Colon (tissue), 2 donors: ENCODE measurements around the gene CST4.
"Not testable (repeated sequence)": the region's sequence is repeated elsewhere in the genome, so short reads cannot be mapped to it uniquely, and the experiment has no call there.

Experiments
- FAIRE-seq: peaks from 2 replicates; lab custom pipeline; 2012; peaks lifted over from hg19 to GRCh38; lab: Jason Lieb, UNC
- donor health status: control.
- donor health status: control.

Gene CST4

DNA sequence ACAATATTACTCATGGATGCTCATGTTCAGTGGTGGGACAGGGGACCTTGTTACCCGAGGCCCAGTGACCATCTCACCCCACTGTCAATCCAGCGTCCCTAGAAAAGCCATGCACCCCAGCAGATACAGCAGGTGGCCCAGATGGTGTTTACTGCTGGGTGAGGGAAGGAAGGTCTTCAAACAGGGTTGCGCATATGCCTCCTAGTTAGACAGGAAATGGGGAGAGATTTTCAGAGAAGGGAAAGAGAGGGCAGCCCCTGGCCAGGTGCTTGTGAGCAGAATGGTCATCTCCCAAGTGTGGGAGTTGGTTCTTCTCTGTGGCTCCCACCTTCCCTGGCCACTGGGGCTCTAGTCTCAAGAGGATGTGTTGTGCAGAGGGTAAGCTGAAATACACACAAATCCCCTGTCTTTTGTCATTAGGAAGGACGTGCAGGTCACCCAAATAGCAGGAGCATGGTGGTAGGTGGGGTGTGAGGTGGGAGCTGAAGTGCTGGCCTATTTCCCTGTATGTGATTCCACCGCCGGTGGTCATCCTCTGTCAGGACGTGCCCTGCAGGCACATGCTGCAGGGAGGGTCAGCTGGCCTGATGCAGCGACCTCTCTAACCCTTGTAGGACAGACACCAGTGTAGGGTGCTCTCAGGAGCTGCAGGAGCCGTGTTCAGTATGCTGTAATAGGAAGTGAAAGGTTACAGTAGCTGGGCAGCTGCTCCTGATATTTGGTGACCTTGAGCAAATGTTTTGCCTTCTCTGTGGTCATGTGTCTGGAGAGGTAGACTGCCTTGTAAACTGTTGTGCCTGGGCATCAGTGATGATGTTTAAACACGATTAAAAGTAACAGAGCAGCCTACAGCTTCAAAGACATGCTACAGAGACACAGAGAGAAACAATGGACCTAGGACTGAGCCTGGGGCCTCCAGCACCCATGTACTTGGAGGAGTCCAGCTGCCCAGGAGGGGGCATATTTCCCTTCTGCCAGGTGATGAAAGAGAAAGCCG, 47.9 kb downstream of the CST4 start:
- FAIRE-seq: no peak

DNA sequence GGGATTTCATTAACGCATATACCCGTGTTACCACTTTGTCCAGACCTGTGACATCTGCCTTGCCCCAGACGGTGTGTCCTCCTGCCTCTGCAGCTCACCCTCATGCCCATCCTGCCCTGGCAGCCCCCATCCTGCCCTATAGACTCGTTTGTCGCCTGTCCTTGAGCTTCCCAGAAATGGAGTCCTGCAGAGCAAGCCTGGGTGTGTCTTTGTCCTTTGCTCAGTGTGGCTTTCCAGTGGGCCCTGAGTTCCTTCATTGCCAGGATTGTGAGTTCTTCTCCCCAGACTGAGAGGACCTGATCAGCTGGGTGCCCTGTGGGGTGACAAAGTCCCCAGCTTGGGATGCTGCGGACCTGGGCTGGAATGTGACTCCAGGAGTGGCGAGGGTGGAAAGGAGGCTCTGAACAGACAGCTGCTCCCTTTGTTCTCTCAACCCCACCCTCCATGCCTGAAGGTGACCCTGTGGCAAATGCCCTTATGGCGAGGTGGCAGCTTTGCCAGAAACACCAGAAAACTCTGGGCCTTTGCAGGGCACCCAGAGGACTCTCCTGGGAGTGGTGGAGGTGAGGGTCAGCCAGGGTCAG, 48.7 kb downstream of the CST4 start:
- FAIRE-seq: no peak

GRCh38 chr20:23639490-23639958, 49.3 kb downstream of the CST4 start:
- FAIRE-seq: no peak

- no peak for FAIRE-seq
Observed at GRCh38 chr20:23638309-23638708, 50.5 kb downstream of the CST4 start.

- FAIRE-seq: no peak
Observed at GRCh38 chr20:23637282-23638221, 51.3 kb downstream of the CST4 start, which contains the start of gene CST3. Gene CST3 (minus strand): TSS chr20:23637955. CDS start chr20:23637862, 93 bp downstream.

DNA sequence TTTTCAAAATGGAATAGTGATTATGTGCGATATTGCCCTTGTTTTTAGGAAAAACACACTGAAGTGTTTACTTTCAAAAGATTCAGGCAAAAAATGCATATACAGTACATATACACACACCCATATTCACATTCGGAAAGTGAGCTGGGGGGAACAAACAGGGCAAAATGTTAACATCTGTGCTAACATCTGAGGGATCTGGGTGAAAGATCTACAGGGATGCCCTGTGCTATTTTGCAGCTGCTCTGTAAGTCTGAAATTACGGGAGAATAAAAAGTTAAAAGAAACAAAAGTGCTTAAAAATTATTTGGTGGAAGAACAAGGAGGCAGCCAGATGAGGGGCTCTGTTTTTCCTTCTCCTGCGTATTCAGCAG, 51.9 kb downstream of the CST4 start:
- no peak for FAIRE-seq

DNA sequence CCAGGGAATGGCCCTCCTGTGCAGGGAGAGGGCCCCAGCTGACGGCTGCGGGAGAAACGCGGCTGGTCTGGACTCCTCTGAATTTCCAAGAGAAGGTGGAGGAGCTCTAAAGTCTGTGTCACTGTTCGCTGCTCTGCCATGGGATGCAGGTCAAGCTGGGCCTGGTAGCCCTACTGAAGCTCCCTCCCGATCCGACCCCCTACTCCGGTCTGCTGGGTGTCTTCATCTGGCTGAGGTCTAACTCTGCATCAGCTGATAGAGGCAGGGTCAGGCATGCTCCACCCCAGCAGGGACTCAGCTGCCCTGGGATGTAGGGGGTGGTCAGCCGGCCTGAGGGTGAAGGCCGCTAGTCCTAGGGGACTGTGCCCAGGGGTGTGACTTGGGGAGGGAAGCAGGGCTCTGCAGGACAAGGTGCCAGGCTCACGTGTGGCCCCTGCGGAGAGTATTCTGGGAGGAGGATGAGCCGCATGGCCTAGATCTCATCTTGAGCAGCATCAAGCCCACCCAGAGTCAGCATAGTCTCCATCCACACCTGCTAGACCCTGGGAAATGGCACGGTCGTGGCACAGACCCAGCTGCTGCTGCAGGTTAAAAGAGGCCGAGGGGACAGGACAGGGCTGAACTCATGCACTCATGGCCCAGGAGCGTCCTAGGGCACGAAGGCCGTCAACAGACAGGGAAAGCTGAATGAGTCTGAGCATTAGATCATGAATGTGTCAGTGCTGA, 52.5 kb downstream of the CST4 start:
- no peak for FAIRE-seq

GRCh38 chr20:23635768-23636090, 53.1 kb downstream of the CST4 start:
- not testable (repeated sequence) for FAIRE-seq
